Sigmoid colon (tissue), 4 donors: ENCODE data around the gene TMEM43.

Source experiments
- EP300 ChIP-seq, 4 donors: sonication (generic); formaldehyde crosslinking; IDR thresholded peaks; one replicate each; pipeline ENCODE4 v1.6.1; 2017; ENCODE audit warnings: antibody characterized with exemption in 4 of 4
- POLR2A ChIP-seq, 2 donors: fragments of 450-650 bp; IDR thresholded peaks; one replicate each; pipeline ENCODE4 v1.6.1; 2016; ENCODE audit warnings: antibody characterized with exemption in 2 of 2, mild to moderate bottlenecking in 2 of 2, moderate library complexity in 2 of 2
- TF ChIP-seq, protein P1 (sequence below), 4 experiments: fragments of 450-650 bp in 3 of 4; fragments of 200-600 bp in 1 of 4; IDR thresholded peaks; one replicate each; pipeline ENCODE4 v1.5.1; 2016 to 2019; ENCODE audit warnings: antibody characterized with exemption in 4 of 4, mild to moderate bottlenecking in 3 of 4, moderate library complexity in 2 of 4

DNA sequence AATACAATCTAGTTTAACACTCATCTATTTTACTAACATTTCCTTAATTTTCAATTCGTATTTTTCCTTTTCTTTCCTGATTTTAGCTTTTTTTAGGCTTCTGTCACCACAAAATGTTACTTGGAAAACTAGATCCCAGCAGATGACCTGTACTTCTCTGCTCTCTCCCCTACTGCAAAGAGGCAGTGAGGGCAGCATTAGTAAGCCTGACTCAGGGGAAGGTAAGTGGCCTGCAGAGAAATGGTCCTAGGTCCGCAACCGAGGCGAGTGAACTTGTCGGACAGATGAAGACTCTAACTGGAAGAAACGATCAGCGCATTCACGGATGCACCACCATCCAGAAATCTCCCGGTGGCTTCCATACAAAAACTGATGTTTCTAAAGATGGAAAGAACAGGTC, 20.4 kb downstream of the TMEM43 start:
- TF ChIP-seq, protein P1, sequence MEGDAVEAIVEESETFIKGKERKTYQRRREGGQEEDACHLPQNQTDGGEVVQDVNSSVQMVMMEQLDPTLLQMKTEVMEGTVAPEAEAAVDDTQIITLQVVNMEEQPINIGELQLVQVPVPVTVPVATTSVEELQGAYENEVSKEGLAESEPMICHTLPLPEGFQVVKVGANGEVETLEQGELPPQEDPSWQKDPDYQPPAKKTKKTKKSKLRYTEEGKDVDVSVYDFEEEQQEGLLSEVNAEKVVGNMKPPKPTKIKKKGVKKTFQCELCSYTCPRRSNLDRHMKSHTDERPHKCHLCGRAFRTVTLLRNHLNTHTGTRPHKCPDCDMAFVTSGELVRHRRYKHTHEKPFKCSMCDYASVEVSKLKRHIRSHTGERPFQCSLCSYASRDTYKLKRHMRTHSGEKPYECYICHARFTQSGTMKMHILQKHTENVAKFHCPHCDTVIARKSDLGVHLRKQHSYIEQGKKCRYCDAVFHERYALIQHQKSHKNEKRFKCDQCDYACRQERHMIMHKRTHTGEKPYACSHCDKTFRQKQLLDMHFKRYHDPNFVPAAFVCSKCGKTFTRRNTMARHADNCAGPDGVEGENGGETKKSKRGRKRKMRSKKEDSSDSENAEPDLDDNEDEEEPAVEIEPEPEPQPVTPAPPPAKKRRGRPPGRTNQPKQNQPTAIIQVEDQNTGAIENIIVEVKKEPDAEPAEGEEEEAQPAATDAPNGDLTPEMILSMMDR (IDR thresholded peaks at IDR 0.05), result no peak
- TF ChIP-seq EP300 (IDR thresholded peaks at IDR 0.05) (no peak), POLR2A (IDR thresholded peaks at IDR 0.05) (no peak)
